ENCODE results near the gene VEPH1.

DNA sequence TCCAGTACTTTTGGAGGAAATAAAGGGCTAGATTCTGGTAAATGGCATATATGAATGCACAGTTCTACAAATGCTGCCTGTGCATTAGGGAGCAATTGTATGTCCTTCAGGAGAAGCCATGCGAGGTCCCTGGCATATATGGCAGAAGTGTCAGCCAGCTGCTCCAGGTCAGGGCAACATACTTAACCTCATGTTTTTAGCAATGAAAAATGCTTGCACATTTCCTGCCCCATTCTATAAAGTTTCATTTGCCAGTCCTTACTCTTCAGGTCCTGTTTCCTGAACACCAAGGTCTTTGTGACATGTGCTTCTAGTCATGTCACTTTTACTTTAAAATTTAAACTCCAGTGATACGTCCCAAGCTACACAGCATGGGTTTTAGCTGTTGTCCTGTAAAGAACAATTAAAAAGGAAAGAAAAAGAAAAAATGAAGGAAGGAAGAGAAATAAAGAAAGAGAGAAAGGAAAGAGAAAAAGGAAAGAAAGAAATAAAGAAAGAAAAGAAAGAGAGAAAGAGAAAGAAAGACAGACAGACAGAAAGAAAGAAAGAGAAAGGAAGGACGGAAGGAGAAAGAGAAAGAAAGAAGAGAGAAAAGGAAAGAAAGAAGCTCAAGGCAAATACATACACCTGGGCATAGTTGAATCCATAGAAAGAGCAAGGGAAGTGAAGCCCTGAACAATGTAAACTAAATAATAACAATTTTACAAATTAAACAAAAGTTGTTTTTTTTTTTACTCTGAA, 86.7 kb downstream of the VEPH1 start:
- TF ChIP-seq, protein P1, sequence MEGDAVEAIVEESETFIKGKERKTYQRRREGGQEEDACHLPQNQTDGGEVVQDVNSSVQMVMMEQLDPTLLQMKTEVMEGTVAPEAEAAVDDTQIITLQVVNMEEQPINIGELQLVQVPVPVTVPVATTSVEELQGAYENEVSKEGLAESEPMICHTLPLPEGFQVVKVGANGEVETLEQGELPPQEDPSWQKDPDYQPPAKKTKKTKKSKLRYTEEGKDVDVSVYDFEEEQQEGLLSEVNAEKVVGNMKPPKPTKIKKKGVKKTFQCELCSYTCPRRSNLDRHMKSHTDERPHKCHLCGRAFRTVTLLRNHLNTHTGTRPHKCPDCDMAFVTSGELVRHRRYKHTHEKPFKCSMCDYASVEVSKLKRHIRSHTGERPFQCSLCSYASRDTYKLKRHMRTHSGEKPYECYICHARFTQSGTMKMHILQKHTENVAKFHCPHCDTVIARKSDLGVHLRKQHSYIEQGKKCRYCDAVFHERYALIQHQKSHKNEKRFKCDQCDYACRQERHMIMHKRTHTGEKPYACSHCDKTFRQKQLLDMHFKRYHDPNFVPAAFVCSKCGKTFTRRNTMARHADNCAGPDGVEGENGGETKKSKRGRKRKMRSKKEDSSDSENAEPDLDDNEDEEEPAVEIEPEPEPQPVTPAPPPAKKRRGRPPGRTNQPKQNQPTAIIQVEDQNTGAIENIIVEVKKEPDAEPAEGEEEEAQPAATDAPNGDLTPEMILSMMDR (IDR thresholded peaks at IDR 0.05): no peak
- TF ChIP-seq POLR2A (IDR thresholded peaks at IDR 0.05): no peak

Measured in Peyer's patch (tissue), 4 donors.